Activated CD8-positive, alpha-beta T cell treated with anti-CD3 and anti-CD28 coated beads for 36 hours (primary cell): ENCODE data around the gene DNAH11. TPM values are rescaled to one million over a fixed set of nuclear protein-coding genes. Genes with fewer than 3 reads are reported as not detected.

Experiments used
- ATAC-seq: fragments of 200-7000 bp; cut with Tn5 transposase; one replicate; pipeline ENCODE4 v1.10.0; 2021; ENCODE audit warnings: mild to moderate bottlenecking, moderate library complexity
- CTCF ChIA-PET: fragments of 350-600 bp; sonication (Branson Sonifier 250); formaldehyde crosslinking; loops from one replicate; lab custom pipeline; 2021; ENCODE audit warnings: antibody characterized with exemption; lab: Charles Lee
- POLR2A ChIA-PET: fragments of 350-600 bp; sonication (Branson Sonifier 250); formaldehyde crosslinking; loops from one replicate; lab custom pipeline; 2021; ENCODE audit warnings: antibody characterized with exemption; lab: Charles Lee
- DNase-seq: peaks from one replicate; pipeline ENCODE4 v3.0.0-alpha.2; 2020
- H3K27ac Mint-ChIP-seq: one replicate; pipeline ENCODE4 v1.8.0; 2021; ENCODE audit warnings: mild to moderate bottlenecking, mixed read lengths
- H3K27me3 Mint-ChIP-seq: one replicate; pipeline ENCODE4 v1.8.0; 2021; ENCODE audit warnings: mixed read lengths
- H3K36me3 Mint-ChIP-seq: one replicate; pipeline ENCODE4 v1.8.0; 2021; ENCODE audit warnings: low read depth, mixed read lengths
- H3K4me1 Mint-ChIP-seq: one replicate; pipeline ENCODE4 v1.8.0; 2021; ENCODE audit warnings: low read depth, mixed read lengths
- H3K4me3 Mint-ChIP-seq: one replicate; pipeline ENCODE4 v1.8.0; 2021; ENCODE audit warnings: mild to moderate bottlenecking, moderate library complexity, mixed read lengths
- H3K9me3 Mint-ChIP-seq: one replicate; pipeline ENCODE4 v1.8.0; 2021; ENCODE audit warnings: mixed read lengths
- intact Hi-C: fragments of 100-400 bp; cut with micrococcal nuclease; formaldehyde crosslinking; loops from one replicate; pipeline ENCODE4 v1.10.0; 2022
- total RNA-seq, 2 experiments: library from RNA; stranded (reverse); gene quantifications; one replicate each; pipeline ENCODE4 v1.2.3, GENCODE V29; 2021
- TF ChIP-seq, protein P1 (sequence below): fragments of 200-600 bp; IDR thresholded peaks from one replicate; pipeline ENCODE4 v1.8.0; 2022; ENCODE audit warnings: antibody characterized with exemption, mild to moderate bottlenecking

DNAH11 gene
- total RNA-seq, 2 experiments from 2014 or later = 2.3 to 2.7 TPM

- Mint-ChIP-seq H3K36me3 (no peaks in the 10 kb centered on the region), H3K27me3 (peaks cover 26% of the 10 kb centered on the region), H3K27ac (no peak overlapping the region), H3K9me3 (no peaks in the 10 kb centered on the region), H3K4me1 (peaks cover 3% of the 10 kb centered on the region), H3K4me3 (no peak overlapping the region)
- TF ChIP-seq, protein P1, sequence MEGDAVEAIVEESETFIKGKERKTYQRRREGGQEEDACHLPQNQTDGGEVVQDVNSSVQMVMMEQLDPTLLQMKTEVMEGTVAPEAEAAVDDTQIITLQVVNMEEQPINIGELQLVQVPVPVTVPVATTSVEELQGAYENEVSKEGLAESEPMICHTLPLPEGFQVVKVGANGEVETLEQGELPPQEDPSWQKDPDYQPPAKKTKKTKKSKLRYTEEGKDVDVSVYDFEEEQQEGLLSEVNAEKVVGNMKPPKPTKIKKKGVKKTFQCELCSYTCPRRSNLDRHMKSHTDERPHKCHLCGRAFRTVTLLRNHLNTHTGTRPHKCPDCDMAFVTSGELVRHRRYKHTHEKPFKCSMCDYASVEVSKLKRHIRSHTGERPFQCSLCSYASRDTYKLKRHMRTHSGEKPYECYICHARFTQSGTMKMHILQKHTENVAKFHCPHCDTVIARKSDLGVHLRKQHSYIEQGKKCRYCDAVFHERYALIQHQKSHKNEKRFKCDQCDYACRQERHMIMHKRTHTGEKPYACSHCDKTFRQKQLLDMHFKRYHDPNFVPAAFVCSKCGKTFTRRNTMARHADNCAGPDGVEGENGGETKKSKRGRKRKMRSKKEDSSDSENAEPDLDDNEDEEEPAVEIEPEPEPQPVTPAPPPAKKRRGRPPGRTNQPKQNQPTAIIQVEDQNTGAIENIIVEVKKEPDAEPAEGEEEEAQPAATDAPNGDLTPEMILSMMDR = no peak
- intact Hi-C loops = no loop called here
- ChIA-PET CTCF (interaction anchor here (0.7 kb wide), 1 partner anchor 535 kb away, joined by 3 read pairs; no protein-coding TSS in a partner anchor), POLR2A (no interaction called here)
- no peak for DNase-seq
- no peak for ATAC-seq
These were observed 5.7 kb downstream of the DNAH11 start for GRCh38 chr7:21548491-21548890.

DNA sequence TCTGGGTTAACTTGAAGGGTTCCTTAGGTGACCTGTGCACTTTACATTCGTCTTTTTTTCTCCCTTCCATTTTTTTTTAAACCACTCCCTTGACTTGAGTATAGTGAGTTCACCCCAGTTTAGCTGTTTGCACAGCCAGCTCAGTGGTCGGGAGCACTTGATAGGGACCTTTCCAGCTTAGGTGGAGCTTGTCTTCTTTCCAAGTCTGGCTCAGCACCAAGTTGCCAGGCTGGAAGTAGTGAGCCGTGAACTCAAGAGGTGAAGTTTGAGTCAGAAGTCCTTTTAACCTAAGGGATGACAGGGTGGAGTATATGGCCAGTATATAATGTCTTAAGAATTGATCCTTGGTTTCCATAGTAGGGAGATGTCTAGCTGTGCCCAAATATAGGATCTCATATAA is 7.2 kb downstream of the DNAH11 start:
- TF ChIP-seq, protein P1 = no peak
- CTCF ChIA-PET = no interaction called here
- ATAC-seq = no peak

GRCh38 chr7:21550821-21551531 is 8.1 kb downstream of the DNAH11 start:
- intact Hi-C loops = no loop called here
- no peaks in the 10 kb centered on the region for H3K36me3 Mint-ChIP-seq
- ChIA-PET CTCF (no interaction called here), POLR2A (interaction anchor here (0.6 kb wide), 1 partner anchor 393 kb away, joined by 3 read pairs; no protein-coding TSS in a partner anchor)
- H3K4me1 Mint-ChIP-seq = no peaks in the 10 kb centered on the region
- DNase-seq (no peak), ATAC-seq (no peak)
- no peak overlapping the region for H3K27ac Mint-ChIP-seq
- H3K9me3 Mint-ChIP-seq = no peaks in the 10 kb centered on the region
- no peak overlapping the region for H3K4me3 Mint-ChIP-seq
- H3K27me3 Mint-ChIP-seq = peaks cover 11% of the 10 kb centered on the region
- TF ChIP-seq, protein P1 = no peak

More for the DNA sequence above, 7.2 kb downstream of the DNAH11 start:
- Mint-ChIP-seq H3K4me1 (no peaks in the 10 kb centered on the region), H3K9me3 (no peaks in the 10 kb centered on the region), H3K4me3 (no peak overlapping the region), H3K27ac (no peak overlapping the region), H3K27me3 (peaks cover 18% of the 10 kb centered on the region), H3K36me3 (no peaks in the 10 kb centered on the region)
- intact Hi-C loops = no loop called here
- POLR2A ChIA-PET = interaction anchor here (0.6 kb wide), 1 partner anchor 11 kb away, joined by 3 read pairs; no protein-coding TSS in a partner anchor
- no peak for DNase-seq

- POLR2A ChIA-PET = no interaction called here
- ATAC-seq (no peak), DNase-seq (no peak)
- intact Hi-C loops = no loop called here
- Mint-ChIP-seq H3K27me3 (no peaks in the 10 kb centered on the region), H3K9me3 (no peaks in the 10 kb centered on the region), H3K4me3 (no peak overlapping the region), H3K27ac (no peak overlapping the region), H3K4me1 (no peaks in the 10 kb centered on the region), H3K36me3 (no peaks in the 10 kb centered on the region)
- CTCF ChIA-PET = no interaction called here
- TF ChIP-seq, protein P1 = no peak
These were observed 19.5 kb downstream of the DNAH11 start for GRCh38 chr7:21562385-21562784.

DNA sequence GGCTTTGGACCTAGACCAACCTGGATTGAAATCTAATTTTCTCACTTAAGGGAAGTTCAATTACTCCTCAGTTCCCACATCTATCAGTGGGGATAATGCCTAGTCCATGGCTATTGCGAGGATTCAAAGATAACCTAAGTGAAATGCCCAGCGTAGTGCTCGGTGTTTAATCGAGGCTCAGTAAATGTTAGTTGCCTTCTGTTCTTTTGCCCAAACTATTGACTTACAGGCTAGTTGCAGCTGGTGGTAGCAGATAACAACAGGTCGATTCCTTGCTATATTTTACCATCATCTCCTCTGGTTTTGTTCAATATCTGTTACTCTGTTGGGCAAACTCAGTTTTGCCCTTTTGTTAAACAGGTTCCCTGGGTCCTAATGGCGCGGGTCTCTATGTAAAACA is 22.8 kb downstream of the DNAH11 start:
- Mint-ChIP-seq H3K36me3 (no peaks in the 10 kb centered on the region), H3K9me3 (no peaks in the 10 kb centered on the region), H3K27ac (no peak overlapping the region), H3K4me1 (no peaks in the 10 kb centered on the region), H3K27me3 (peaks cover 2% of the 10 kb centered on the region), H3K4me3 (no peak overlapping the region)
- TF ChIP-seq, protein P1 = no peak
- intact Hi-C loops = no loop called here
- POLR2A ChIA-PET = no interaction called here
- DNase-seq (no peak), ATAC-seq (no peak)
- CTCF ChIA-PET = no interaction called here
